Esophagus (tissue), 2 donors: ENCODE results near the gene MAP2K4. TPM values are rescaled to one million over a fixed set of nuclear protein-coding genes. Genes with fewer than 3 reads are reported as not detected.
"Not testable (repeated sequence)": the region's sequence is repeated elsewhere in the genome, so short reads cannot be mapped to it uniquely, and the experiment has no call there.

Experiments used
- H3K27ac ChIP-seq, 2 donors: one replicate each; pipeline ENCODE4 v1.5.1; 2013; ENCODE audit warnings: low read depth in 2 of 2, mild to moderate bottlenecking in 2 of 2, inconsistent platforms in 1 of 2, low read length in 1 of 2, moderate library complexity in 1 of 2
- H3K27me3 ChIP-seq, 2 donors: one replicate each; pipeline ENCODE4 v1.6.1; 2013; ENCODE audit warnings: low read length in 2 of 2, control low read depth in 1 of 2, mild to moderate bottlenecking in 1 of 2; ENCODE audit not compliant: insufficient read depth in 2 of 2, control insufficient read depth in 1 of 2
- H3K36me3 ChIP-seq, 2 donors: one replicate each; pipeline ENCODE4 v1.6.1; 2013; ENCODE audit warnings: low read length in 1 of 2; ENCODE audit not compliant: control insufficient read depth in 2 of 2, insufficient read depth in 2 of 2
- H3K4me1 ChIP-seq, 2 donors: one replicate each; pipeline ENCODE4 v1.6.1; 2013; ENCODE audit warnings: low read length in 1 of 2; ENCODE audit not compliant: control insufficient read depth in 2 of 2, insufficient read depth in 2 of 2
- H3K4me3 ChIP-seq, 2 donors: one replicate each; pipeline ENCODE4 v1.5.1; 2013; ENCODE audit warnings: low read length in 2 of 2, mild to moderate bottlenecking in 2 of 2, low read depth in 1 of 2, moderate library complexity in 1 of 2
- H3K9me3 ChIP-seq, 2 donors: one replicate each; pipeline ENCODE4 v1.6.1; 2013; ENCODE audit warnings: mild to moderate bottlenecking in 2 of 2, low read depth in 1 of 2, low read length in 1 of 2, moderate library complexity in 1 of 2; ENCODE audit not compliant: control insufficient read depth in 2 of 2, insufficient read depth in 1 of 2
- WGBS, 2 donors: extraction: QIAGEN DNeasy Blood & Tissue Kit; methylation state at CpG; one replicate each; pipeline ENCODE4 v1.1.7; 2013; 5-methylcytosine and 5-hydroxymethylcytosine counted together
- polyA plus RNA-seq, 2 donors: library from polyadenylated mRNA; stranded (reverse); fragments of 200-250 nt; gene quantifications; one replicate each; pipeline ENCODE4 v1.2.3, GENCODE V29; 2013
- donor health status: healthy with polysubstance abuse.
- donor health status: Bipolar disorder and iron deficiency.

MAP2K4 gene
- polyA plus RNA-seq = 10 to 100 TPM; 13.6 to 16.5 TPM

DNA sequence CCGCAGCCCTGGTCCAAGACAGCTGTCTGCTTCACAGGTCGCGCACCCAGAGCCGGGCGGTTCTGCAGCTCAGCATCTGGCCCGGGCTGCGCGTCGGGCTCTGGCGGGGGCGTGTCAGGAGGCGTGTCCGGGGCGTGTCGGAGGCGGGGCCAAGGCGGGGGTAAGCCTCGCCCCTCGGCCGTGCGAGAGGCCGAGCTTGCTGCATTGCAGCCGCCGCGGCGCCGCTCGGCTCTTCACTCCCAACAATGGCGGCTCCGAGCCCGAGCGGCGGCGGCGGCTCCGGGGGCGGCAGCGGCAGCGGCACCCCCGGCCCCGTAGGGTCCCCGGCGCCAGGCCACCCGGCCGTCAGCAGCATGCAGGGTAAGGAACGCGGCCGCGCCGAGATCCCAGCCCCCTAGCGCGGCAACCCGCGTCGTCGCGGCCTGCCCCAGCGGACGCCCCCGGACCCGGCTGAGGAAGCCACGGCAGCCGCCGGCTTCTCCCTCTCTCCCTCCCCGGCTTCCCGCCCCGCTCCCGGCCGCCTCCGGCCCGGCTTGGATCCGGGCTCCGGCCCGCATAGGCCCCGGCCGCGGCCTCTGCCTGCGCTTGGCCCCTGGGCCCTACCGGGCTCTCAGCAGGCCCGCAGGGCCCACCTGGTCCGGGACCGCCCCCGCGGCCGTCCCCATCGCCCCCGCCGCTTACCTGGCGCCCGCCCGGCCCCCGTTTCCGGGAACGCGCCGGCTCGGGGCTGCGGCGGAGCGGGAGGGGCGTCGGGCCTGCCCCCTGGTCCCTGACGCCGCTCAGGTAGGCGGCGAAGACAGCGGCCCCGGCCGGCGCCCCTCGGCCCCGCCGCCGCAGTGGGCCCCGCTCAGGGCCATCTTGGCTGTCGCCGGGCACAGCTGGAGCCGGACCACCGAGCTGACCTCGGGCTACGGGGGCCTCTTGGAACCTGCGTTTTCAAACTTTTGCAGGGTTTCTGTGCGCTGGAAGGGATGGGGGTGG, at the start of gene MAP2K4:
TSS of gene MAP2K4 (plus strand) at position 236 of the 981 bp plus-strand sequence. CDS start at position 246, 10 bp downstream.
- WGBS, 2 donors = 1% methylated on average over 72 to 123 of the region's 123 CpGs
- Histone ChIP-seq H3K9me3 (no peaks in the 10 kb centered on the region), H3K4me1 (peaks cover 3 to 4% of the 10 kb centered on the region in 2 donors), H3K4me3 (peak within 1 kb of the TSS; percentile 88 to 98), H3K36me3 (no peaks in the 10 kb centered on the region), H3K27ac (peak within 1 kb of the TSS; percentile 81 to 91), H3K27me3 (no peaks in the 10 kb centered on the region)

DNA sequence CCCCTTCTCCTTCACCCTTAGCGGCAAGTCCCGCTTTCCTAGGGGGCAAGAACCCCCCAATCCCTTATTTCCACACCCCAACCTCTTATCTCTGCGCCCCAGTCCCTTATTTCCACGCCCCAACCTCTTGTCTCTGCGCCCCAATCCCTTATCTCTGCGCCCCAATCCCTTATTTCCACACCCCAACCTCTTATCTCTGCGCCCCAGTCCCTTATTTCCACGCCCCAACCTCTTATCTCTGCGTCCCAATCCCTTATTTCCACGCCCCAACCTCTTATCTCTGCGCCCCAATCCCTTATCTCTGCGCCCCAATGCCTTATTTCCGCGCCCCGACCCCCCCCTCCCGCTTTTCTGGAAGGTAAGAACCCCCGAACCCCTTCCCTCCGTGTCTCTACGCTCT, 47.9 kb upstream of the MAP2K4 start:
- H3K4me3 ChIP-seq = peak overlapping the region; percentile 15 to 17
- H3K36me3 ChIP-seq, H3K4me1 ChIP-seq, H3K9me3 ChIP-seq, H3K27ac ChIP-seq, H3K27me3 ChIP-seq: not testable (repeated sequence)
- WGBS, 2 donors = 86% methylated on average over 19 of the region's 19 CpGs

DNA sequence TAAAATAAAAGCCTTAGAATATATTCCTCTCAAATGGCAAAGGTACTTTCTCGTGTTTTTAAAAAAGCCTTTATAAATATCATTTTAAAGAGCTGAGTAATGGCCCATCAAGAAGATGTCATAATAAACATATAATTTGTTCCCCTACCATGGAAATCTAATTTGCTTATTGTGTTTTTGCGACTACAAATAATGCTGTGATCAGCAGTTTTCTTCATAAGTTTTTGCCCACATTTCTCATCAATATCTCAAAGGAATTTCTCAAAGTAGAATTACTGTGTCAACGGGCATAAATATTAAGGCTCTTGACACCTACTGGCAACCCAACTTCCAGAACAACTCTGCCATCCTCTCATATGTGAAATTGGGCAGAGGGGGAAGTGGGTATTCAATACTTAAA, 40.9 kb upstream of the MAP2K4 start:
- 92 to 93% methylated on average over 3 of the region's 3 CpGs for WGBS, 2 donors
- no peaks in the 10 kb centered on the region for H3K4me1 ChIP-seq
- H3K27me3 ChIP-seq = no peaks in the 10 kb centered on the region
- H3K27ac ChIP-seq = no peak overlapping the region
- H3K4me3 ChIP-seq = no peak overlapping the region
- no peaks in the 10 kb centered on the region for H3K9me3 ChIP-seq
- H3K36me3 ChIP-seq = peaks cover 8 to 14% of the 10 kb centered on the region in 2 donors

DNA sequence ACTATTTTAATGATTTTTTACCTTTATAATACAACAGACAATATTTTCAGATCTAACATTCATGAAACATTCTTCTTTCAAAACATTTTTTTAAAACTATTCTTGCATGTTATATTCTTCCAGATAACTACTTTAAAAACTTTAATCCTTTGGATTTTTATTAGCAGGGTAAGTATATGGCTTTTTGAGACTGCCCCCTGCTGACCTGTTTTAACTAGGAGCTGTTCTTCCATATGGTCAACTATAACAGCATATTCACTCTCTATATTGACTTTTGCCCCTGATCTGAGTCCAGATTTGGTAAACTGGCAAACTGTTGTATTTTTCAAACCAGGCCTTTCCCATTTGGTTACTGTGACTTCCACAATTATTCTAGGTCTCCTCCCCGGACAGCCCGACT, 39.9 kb upstream of the MAP2K4 start:
- Histone ChIP-seq H3K27me3 (no peaks in the 10 kb centered on the region), H3K36me3 (peaks cover 8 to 14% of the 10 kb centered on the region in 2 donors), H3K9me3 (no peaks in the 10 kb centered on the region), H3K4me3 (no peak overlapping the region), H3K4me1 (no peaks in the 10 kb centered on the region), H3K27ac (no peak overlapping the region)
- WGBS, 2 donors = 72 to 77% methylated on average over 2 of the region's 2 CpGs

DNA sequence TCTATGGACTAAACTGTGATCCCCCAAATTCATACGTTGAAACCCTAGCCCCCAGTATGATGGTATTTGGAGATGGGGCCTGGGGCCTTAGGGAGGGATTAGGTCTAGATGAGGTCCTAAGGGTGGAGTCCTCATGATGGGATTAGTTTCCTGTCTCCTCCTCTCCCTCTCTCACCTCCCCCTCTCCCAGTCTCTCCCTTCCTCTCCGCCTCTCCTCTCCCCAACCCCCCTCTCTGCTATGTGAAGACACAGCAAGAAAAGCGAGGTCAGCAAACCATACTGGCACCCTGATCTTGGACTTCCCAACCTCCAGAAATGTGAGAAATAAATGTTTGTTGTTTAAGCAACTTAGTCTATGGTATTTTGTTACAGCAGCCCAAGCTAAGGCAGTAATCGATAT, 38.8 kb upstream of the MAP2K4 start:
- 94 to 96% methylated on average over 4 of the region's 4 CpGs for WGBS, 2 donors
- Histone ChIP-seq H3K4me1 (no peaks in the 10 kb centered on the region), H3K27ac (no peak overlapping the region), H3K9me3 (no peaks in the 10 kb centered on the region), H3K4me3 (no peak overlapping the region), H3K36me3 (peaks cover 8 to 14% of the 10 kb centered on the region in 2 donors), H3K27me3 (no peaks in the 10 kb centered on the region)

DNA sequence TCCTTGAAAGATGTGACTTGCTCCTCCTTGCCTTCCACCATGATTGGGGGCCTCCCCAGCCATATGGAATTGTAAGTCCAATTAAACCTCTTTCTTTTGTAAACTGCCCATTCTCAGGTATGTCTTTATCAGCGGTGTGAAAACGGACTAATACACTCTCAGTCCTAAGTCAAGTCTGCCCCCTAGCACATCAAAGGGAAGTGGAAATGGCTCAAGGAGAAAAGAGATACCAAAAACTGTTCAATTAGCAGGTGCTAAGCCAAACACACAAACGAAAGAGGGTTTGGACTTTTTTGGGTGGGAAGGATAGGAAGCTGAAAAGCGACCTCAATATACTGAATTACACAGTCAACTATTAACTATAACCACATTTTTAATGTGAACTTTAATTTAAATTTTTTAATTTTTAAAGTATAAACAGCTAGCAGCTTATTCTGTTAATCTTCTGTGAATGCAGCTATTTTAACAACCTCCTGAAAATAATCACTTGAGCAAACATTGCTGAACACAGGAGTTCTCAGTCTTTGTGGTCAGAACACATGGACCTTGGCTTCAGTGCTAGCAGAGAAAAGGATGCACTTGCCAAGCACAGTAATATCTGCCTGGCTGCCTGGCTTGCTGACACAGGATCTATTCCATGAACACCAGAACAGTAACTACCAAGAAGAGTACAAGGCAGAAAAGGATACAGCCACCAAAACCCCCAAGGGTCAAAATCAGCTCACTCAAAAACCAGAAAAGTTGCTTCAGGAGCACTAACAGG, 34.3 kb upstream of the MAP2K4 start:
- Histone ChIP-seq H3K36me3 (peaks cover 4 to 6% of the 10 kb centered on the region in 2 donors), H3K27me3 (no peaks in the 10 kb centered on the region), H3K4me1 (no peaks in the 10 kb centered on the region), H3K9me3 (no peaks in the 10 kb centered on the region), H3K27ac (no peak overlapping the region), H3K4me3 (no peak overlapping the region)
- 78 to 81% methylated on average over 4 of the region's 4 CpGs for WGBS, 2 donors

DNA sequence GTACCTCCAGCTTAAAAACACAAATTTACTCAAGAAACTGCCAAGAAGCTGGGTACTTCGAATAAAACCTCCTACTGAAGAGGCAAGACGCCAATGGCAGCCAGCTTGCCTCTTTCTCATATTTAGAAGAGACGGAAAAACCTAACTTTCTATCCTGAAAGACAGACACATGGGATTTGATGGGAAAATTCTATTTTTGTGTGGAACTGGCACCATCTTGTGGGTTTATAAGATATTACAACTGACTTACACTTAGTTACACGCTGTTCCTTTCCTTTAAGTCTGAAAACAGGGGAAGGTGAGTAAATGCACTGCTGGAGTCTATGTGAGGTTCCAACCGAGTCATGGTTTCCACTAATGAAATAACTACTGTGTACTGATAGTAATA, 33.7 kb upstream of the MAP2K4 start:
- Histone ChIP-seq H3K27me3 (no peaks in the 10 kb centered on the region), H3K4me3 (no peak overlapping the region), H3K27ac (no peak overlapping the region), H3K4me1 (no peaks in the 10 kb centered on the region), H3K36me3 (peaks cover 4 to 6% of the 10 kb centered on the region in 2 donors), H3K9me3 (no peaks in the 10 kb centered on the region)
- WGBS, 2 donors = 29 to 40% methylated on average over 5 of the region's 5 CpGs

DNA sequence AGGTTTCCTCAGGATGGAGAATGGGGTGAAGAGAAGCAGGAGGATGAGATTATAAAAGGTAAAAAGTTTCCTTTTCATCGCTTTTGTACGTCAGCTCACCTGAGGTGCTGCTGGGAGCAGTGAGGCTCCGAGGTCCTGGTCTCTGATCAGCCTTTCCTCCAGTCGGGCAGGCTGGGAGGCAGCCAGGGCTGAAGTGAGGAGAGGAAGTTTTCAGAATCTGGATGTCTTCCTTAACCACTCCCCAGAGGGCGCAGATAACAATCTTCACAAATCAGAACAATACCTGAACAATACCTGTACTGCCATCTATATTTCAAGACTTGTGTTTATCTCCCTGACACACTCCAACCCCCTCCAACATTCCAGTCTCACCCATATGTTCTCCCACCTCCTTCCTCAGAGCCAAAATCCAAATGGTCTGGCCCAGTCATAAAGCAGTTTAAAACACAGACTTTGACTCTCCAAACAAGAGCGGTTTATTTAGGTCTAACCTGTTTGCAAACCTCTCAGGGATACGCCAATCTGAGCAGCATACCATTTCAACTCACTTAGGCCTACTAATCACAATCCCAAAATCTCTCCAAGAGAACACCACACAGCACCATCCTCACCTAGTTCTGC, 30.2 kb upstream of the MAP2K4 start:
- WGBS, 2 donors = 85% methylated on average over 7 of the region's 7 CpGs
- H3K36me3 ChIP-seq = peaks cover 5 to 6% of the 10 kb centered on the region in 2 donors

DNA sequence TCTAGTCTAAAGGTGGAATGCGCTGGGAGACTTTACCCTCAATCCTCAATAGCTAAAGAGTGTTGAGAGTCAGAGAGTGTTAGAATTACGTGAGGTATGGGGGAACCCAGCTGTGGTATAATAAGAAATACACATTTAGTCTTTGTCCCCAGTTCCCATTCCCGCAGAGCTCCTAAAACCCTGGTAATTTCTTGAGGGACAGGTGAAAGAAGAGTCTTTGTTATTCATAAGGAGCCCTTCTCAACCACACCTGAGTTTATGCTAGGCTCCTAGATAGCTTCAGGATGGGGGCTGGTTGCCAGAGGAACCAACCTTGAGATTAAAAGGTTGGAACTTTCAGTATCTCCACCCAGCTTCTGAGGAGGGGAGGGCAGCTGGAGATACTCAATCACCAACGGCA, 29.2 kb upstream of the MAP2K4 start:
- Histone ChIP-seq H3K4me3 (no peak overlapping the region), H3K9me3 (no peaks in the 10 kb centered on the region), H3K27me3 (no peaks in the 10 kb centered on the region), H3K4me1 (no peaks in the 10 kb centered on the region), H3K36me3 (peaks cover 5 to 6% of the 10 kb centered on the region in 2 donors), H3K27ac (no peak overlapping the region)
- WGBS, 2 donors = 69% methylated on average over 4 of the region's 4 CpGs

More for the DNA sequence above, 30.2 kb upstream of the MAP2K4 start:
- no peak overlapping the region for H3K27ac ChIP-seq
- H3K9me3 ChIP-seq = no peaks in the 10 kb centered on the region
- H3K4me3 ChIP-seq = no peak overlapping the region
- H3K27me3 ChIP-seq = no peaks in the 10 kb centered on the region
- no peaks in the 10 kb centered on the region for H3K4me1 ChIP-seq
